ENCODE results near the gene SLC18A3. TPM values are rescaled to one million over a fixed set of nuclear protein-coding genes. Genes with fewer than 3 reads are reported as not detected.

SLC18A3 gene
- total and polyA plus RNA-seq, 5 experiments from 2014 or later = not detected

DNA sequence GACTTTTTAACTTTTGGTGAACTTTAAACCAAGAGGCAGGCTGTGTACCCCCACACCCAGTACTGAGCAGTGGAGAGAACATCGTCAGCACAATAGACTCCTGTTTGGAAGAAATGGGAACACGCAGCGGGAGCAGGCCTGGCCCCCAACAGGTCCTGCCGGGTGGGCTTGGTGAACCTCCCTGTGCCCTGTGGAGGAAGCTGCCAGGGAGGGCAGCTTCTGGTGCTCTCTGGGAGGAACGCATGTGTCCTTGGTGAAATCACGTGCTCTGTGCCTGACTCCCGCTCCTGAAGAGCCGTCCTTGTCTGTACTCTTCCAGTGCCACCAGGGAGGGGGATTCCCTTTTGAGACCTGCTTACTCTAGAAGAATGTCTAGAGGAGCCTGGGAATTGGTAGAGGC lies 35.3 kb downstream of the SLC18A3 start:
- peaks cover 5 to 15% (median 7%) of the 10 kb centered on the region in 4 donors for H3K4me1 Mint-ChIP-seq
- no peaks in the 10 kb centered on the region for H3K9me3 Mint-ChIP-seq
- POLR2A ChIA-PET = no interaction called here
- no peak overlapping the region for H3K4me3 Mint-ChIP-seq
- no peaks in the 10 kb centered on the region for H3K36me3 Mint-ChIP-seq
- no peak overlapping the region for H3K27ac Mint-ChIP-seq
- ATAC-seq (no peak), DNase-seq (no peak)
- H3K27me3 Mint-ChIP-seq = peaks cover 14 to 55% (median 42%) of the 10 kb centered on the region in 5 donors

DNA sequence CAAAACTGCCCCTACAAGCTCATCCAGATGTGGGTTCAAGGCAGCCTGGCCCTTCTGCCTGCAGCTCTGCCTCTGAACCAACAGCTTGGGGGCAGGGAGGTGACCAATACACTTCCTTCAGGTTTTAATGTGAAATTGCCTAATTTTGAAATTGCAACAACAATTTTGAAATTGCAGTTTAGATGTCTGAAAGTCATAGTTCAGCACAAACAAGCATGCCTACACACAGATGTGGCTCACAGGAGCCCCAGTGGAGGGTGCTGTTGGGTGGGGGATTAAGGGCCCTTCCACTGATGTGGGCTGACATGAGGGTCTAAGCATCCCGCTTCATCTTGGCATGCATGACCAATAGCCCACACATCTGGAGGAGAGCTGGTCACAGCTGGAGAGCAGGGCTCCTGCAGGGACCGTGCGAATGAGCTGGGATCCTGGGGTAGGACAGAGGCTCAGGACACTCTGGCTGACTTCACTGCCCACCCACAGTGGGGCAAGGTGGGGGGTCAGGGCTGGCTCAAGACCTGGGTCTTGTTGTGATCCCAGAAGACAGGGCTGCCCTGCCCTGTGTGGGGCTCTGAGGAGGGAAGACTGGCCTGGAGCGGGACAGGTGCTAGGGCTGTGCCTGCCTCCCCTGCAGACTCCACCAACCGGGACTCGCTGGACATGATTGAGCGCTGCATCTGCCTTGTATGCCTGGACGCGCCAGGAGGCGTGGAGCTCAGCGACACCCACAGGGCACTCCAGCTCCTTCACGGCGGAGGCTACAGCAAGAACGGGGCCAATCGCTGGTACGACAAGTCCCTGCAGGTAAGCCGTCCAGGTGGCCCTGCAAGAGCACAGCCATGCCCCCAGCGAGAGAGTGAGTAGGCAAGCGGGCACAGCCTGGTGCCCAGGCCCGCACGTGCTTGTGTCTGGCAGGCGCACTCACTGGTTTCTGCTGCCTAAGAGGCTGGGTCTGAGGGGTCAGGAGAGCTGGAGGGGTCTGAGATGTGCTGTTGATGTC lies 36.1 kb downstream of the SLC18A3 start:
- no peak for ATAC-seq
- H3K27ac Mint-ChIP-seq = peak overlapping the region in 1 of 10 donors; percentile 73
- POLR2A ChIA-PET = no interaction called here
- DNase-seq = no peak
- H3K9me3 Mint-ChIP-seq = no peaks in the 10 kb centered on the region
- H3K36me3 Mint-ChIP-seq = no peaks in the 10 kb centered on the region
- peaks cover 6 to 15% (median 7%) of the 10 kb centered on the region in 4 donors for H3K4me1 Mint-ChIP-seq
- peak overlapping the region in 1 of 10 donors; percentile 18 for H3K4me3 Mint-ChIP-seq
- peaks cover 13 to 48% (median 41%) of the 10 kb centered on the region in 5 donors for H3K27me3 Mint-ChIP-seq

DNA sequence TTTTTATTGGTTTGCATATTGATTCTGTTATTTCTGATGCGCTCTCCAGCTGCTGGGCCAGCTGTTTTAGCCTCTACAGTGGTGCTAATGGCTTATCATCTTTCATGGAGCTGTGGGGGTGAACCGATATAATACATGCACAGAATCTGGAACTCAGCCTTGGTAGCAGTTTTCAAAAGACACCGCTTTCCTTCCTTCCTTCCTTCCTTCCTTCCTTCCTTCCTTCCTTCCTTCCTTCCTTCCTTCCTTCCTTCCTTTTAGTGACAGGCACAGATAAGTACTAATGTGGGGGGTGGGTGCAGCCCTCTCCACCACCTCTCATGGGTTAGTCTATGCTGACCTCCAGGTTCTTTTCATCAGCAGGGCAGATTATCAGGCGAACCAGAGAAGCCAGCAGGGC lies 37.4 kb downstream of the SLC18A3 start:
- ATAC-seq (no peak), DNase-seq (no peak)
- H3K4me1 Mint-ChIP-seq = peaks cover 6 to 15% (median 7%) of the 10 kb centered on the region in 4 donors
- no peak overlapping the region for H3K4me3 Mint-ChIP-seq
- H3K27me3 Mint-ChIP-seq = peaks cover 5 to 43% (median 30%) of the 10 kb centered on the region in 5 donors
- H3K27ac Mint-ChIP-seq = no peak overlapping the region
- H3K36me3 Mint-ChIP-seq = no peaks in the 10 kb centered on the region
- POLR2A ChIA-PET = no interaction called here
- no peaks in the 10 kb centered on the region for H3K9me3 Mint-ChIP-seq

DNA sequence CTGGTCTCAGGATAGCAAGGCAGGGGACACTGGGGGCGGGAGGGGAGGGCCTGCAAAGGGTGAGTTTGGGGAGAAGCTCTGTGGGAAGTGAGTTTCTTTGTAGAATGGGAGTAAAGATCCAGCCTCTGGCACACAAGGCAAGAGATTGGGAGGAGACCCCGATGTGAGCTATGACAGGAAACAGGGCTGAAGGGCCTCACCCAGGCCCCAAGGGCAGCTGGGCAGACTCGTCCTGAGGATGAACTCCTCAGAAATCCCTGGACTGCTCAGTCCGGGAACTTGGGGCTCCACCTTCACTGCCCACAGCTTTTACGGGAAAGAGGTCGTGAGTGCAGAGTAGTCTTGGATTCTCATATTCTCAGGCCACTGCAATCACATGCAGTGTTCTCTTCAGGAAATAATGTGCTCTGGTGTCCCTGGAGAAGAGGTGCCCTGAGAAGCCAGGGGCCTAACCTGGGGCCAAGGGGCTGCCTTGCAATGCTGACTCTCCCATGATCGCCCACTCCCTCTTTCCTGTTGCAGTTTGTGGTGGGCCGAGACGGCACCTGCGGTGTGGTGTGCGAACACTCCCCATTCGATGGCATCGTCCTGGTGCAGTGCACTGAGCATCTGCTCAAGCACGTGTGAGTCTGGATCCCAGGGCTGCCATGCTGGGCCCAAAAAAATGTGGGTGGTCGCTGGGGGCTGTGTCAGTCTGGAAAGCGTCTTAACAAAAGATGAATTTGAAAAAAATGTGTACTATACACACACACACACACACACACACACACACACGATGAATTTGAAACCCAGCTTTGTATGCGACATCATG lies 38.1 kb downstream of the SLC18A3 start:
- Mint-ChIP-seq H3K9me3 (no peaks in the 10 kb centered on the region), H3K36me3 (no peaks in the 10 kb centered on the region), H3K27me3 (peaks cover 6 to 43% (median 26%) of the 10 kb centered on the region in 5 donors), H3K4me1 (peaks cover 6 to 15% (median 7%) of the 10 kb centered on the region in 4 donors), H3K4me3 (no peak overlapping the region), H3K27ac (no peak overlapping the region)
- POLR2A ChIA-PET = no interaction called here
- no peak for ATAC-seq
- DNase-seq = peak in 1 of 10 donors; percentile 8

DNA sequence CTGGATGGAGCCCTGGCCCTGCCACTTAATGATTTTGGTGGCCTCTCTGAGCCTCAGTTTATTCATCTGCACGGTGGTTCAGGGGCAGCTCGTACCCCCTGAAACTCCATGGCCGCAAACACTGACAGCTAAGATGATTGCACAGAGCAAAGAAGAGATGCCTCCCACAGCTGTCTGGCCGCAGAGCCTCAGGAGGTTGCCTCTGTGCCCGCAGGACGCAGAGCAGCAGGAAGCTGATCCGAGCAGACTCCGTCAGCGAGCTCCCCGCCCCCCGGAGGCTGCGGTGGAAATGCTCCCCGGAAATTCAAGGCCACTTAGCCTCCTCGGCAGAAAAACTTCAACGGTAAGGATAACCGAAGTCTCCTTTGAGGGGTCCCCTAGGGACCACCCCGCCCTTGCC lies 39.2 kb downstream of the SLC18A3 start:
- Mint-ChIP-seq H3K27ac (peak overlapping the region in 1 of 10 donors; percentile 43), H3K36me3 (no peaks in the 10 kb centered on the region), H3K9me3 (no peaks in the 10 kb centered on the region), H3K4me1 (peaks cover 6 to 15% (median 7%) of the 10 kb centered on the region in 4 donors), H3K27me3 (peaks cover 5 to 33% (median 17%) of the 10 kb centered on the region in 5 donors), H3K4me3 (peak overlapping the region in 3 of 10 donors; percentile 12 to 38 (median 24))
- peak in 3 of 10 donors; percentile 11 to 22 (median 16) for DNase-seq
- POLR2A ChIA-PET = no interaction called here
- ATAC-seq = peak in 1 of 2 donors; percentile 53

DNA sequence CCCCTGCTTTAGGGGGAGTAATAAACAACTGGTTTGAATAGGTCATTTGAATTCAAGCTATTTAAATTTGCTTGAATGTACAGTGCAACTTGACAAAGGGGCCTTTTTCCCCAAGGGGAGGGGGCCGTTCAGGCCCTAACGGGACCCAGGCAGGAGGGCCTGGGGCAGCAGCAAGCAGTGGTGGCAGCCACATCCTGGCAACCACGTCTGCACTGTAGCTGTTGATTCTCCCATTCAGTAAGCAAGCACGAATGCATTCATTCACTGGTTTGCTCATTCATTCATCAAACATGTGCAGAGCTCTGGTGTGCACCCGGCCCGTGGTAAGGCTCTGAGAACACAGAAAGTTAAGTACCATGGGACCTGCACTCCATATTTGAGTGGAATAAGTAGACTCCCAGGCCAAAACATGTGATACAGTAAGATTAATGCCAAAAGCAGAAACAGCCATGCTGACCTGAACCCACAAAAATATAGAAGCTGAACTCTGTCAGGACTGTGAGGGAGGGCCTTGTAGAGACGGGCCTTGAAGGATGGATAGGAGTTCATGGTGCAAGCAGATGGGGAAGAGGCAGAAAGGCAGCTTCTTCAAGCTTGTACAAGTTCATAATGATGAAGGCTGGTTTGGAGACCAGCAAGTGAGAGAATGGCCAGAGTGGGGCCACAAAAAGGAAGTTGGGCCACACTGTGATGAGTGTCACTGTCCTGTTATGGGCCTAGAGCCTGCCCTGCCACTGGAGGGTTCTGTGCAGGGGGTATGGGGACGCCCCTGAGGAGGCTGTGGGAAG lies 40.0 kb downstream of the SLC18A3 start:
- no peaks in the 10 kb centered on the region for H3K36me3 Mint-ChIP-seq
- POLR2A ChIA-PET = no interaction called here
- H3K27me3 Mint-ChIP-seq = peaks cover 5 to 27% (median 10%) of the 10 kb centered on the region in 5 donors
- peak overlapping the region in 3 of 10 donors; percentile 3 to 43 (median 37) for H3K27ac Mint-ChIP-seq
- H3K4me1 Mint-ChIP-seq = peaks cover 6 to 15% (median 7%) of the 10 kb centered on the region in 4 donors
- no peaks in the 10 kb centered on the region for H3K9me3 Mint-ChIP-seq
- peak overlapping the region in 2 of 10 donors; percentile 23 to 38 for H3K4me3 Mint-ChIP-seq
- no peak for ATAC-seq
- no peak for DNase-seq

DNA sequence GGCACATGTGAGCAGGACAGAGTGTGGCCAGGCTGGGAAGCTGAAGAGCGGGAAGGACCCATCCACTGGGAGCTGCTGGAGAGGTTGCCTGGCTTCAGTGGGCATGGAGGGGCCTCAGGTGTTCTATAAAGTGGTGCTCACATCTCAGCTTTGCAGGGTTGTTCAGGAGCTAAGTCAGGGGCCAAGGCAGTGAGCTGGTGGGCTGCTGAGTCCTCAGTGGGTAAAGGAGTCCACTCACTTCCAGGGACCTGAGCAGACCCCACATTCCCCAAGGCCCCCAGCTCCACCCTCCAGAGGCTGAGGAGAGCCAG lies 40.6 kb downstream of the SLC18A3 start:
- Mint-ChIP-seq H3K4me3 (no peak overlapping the region), H3K36me3 (no peaks in the 10 kb centered on the region)
- POLR2A ChIA-PET = no interaction called here

DNA sequence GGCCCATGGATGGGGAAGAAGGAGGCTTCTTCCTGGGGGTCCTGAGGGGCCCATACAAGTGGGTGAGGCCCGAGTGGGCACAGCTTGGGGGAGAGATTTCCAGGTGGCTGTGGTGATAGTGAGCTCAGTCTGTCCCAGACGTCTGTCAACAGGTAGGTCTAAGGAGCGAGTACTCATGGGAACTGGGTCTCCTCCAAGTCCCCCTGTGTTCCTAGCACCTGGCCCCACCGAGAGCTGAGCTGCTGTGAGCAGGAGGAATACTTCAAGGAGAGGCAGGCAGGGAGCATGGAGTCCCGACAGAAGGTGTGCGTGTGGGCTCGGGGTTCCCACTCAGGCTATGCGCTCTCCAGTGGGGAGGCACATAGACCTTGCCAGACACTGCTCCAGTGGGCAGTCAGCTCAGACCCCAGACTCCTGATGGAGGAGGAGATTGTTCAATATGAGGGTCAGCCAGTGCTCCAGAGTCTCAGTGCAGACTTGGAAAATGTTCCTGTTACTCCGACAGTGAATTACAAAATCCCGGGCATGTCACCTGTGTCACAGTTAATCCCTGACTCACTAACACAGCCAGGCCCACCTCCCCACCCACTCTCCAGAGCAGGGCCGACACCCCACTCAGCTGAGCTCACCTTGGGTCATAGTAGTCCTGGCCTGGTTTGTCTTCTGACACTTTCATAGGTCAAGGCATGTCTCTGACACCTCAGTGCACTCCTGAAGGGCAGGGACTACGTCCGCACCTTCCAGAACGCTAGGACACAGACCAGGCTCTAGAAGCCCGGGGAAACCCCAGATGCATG lies 41.1 kb downstream of the SLC18A3 start:
- Mint-ChIP-seq H3K36me3 (no peaks in the 10 kb centered on the region), H3K27me3 (peaks cover 5 to 30% (median 6%) of the 10 kb centered on the region in 5 donors), H3K27ac (no peak overlapping the region), H3K4me3 (no peak overlapping the region), H3K9me3 (peaks cover 0 to under 1% (median 0%) of the 10 kb centered on the region in 9 donors), H3K4me1 (peaks cover 6 to 15% (median 7%) of the 10 kb centered on the region in 4 donors)
- POLR2A ChIA-PET = no interaction called here
- DNase-seq (peak in 1 of 10 donors; percentile 1), ATAC-seq (no peak)

More for the DNA sequence above, 40.6 kb downstream of the SLC18A3 start:
- Mint-ChIP-seq H3K27me3 (peaks cover 5 to 27% (median 6%) of the 10 kb centered on the region in 5 donors), H3K27ac (peak overlapping the region in 1 of 10 donors; percentile 37), H3K4me1 (peaks cover 6 to 15% (median 7%) of the 10 kb centered on the region in 4 donors), H3K9me3 (no peaks in the 10 kb centered on the region)
- DNase-seq = peak in 1 of 10 donors; percentile 13
- no peak for ATAC-seq

DNA sequence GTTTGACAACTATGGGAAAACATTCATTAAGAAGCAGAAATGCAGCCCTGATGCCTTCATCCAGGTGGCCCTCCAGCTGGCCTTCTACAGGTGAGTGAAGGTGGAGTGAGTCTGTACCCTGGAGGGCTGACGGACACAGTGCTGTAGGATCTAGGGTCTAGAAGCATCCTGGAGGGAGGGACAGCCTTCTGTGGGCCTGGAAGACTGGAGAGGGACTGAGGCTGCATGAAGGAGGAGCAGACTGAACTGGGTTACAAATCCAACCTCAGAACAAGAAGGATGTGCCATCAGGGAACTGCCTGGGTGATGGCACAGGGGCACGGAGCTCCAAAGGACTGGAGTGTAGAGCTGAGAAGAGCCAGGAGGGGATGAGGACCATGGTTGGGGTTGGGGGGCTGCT lies 41.8 kb downstream of the SLC18A3 start:
- Mint-ChIP-seq H3K4me1 (peaks cover 6 to 15% (median 7%) of the 10 kb centered on the region in 4 donors), H3K9me3 (peaks cover 0 to 7% (median 0%) of the 10 kb centered on the region in 9 donors), H3K27me3 (peaks cover 5 to 37% (median 12%) of the 10 kb centered on the region in 5 donors), H3K36me3 (no peaks in the 10 kb centered on the region), H3K4me3 (no peak overlapping the region), H3K27ac (no peak overlapping the region)
- POLR2A ChIA-PET = no interaction called here
- no peak for ATAC-seq
- peak in 1 of 10 donors; percentile 3 for DNase-seq

DNA sequence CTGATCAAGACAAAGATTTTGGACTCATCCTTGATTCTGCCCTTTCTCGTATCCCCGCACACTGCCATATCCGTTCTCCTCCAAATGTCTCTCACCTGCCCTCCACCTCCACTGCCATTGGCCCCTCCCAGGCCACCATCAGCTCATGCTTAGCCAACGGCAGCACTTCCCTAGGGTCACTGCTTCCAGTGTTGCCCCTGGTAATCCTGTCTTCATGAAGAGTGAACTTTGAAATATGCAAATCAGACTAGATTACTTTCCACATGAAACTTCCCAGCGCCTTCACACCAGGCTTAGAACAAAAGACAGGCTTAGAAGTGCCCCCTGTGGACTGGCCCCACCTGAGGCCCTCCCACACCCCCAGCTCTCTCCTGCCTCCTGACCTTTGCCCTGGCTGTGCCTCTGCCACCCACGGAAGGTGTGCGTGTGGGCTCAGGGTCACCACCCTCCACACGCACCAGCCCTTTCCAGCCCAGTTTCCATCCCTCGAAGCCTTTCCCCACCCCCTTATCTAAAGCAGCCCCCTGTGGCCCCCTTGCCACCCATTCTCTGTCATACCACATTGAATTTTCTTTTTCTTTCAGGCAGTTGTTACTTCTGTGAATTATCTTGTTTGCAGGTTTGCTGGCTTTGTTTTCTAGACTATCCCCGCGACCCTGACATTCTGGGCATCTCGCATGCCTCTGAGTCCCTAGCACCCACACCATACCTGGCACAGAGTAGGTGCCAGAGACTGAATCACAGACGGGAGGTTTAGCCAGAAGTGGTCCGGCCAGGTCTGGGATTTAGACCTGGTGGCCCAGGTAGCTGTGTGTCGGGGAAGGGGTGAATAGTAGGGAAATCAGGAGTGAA lies 42.5 kb downstream of the SLC18A3 start:
- peaks cover 5 to 15% (median 7%) of the 10 kb centered on the region in 4 donors for H3K4me1 Mint-ChIP-seq
- peaks cover 0 to 9% (median 3%) of the 10 kb centered on the region in 9 donors for H3K9me3 Mint-ChIP-seq
- no peak for ATAC-seq
- no peaks in the 10 kb centered on the region for H3K36me3 Mint-ChIP-seq
- no peak overlapping the region for H3K27ac Mint-ChIP-seq
- peaks cover 5 to 39% (median 11%) of the 10 kb centered on the region in 5 donors for H3K27me3 Mint-ChIP-seq
- no peak overlapping the region for H3K4me3 Mint-ChIP-seq
- DNase-seq = no peak
- POLR2A ChIA-PET = no interaction called here

All from naive thymus-derived CD8-positive, alpha-beta T cell (primary cell).